Mucosa of descending colon (tissue), 3 donors: Measurements from ENCODE around the gene GON4L. TPM values are rescaled to one million over a fixed set of nuclear protein-coding genes. Genes with fewer than 3 reads are reported as not detected.
"Not testable (repeated sequence)": the region's sequence is repeated elsewhere in the genome, so short reads cannot be mapped to it uniquely, and the experiment has no call there.

Source experiments
- ATAC-seq: fragments of 200-7000 bp; cut with Tn5 transposase; one replicate; pipeline ENCODE4 v1.9.1; 2020; ENCODE audit warnings: mild to moderate bottlenecking, moderate library complexity
- DNase-seq, 3 donors: peaks; one replicate each; pipeline ENCODE4 v3.0.0-alpha.2; 2020
- H3K36me3 ChIP-seq: fragments of 200-600 bp; one replicate; pipeline ENCODE4 v1.8.0; 2021; ENCODE audit warnings: low read depth, mild to moderate bottlenecking
- H3K4me1 ChIP-seq: fragments of 200-600 bp; one replicate; pipeline ENCODE4 v1.8.0; 2021; ENCODE audit warnings: low read depth, mild to moderate bottlenecking
- H3K4me3 ChIP-seq: fragments of 200-600 bp; one replicate; pipeline ENCODE4 v1.8.0; 2021; ENCODE audit warnings: mild to moderate bottlenecking
- H3K9me3 ChIP-seq: fragments of 200-600 bp; one replicate; pipeline ENCODE4 v1.8.0; 2021; ENCODE audit warnings: mild to moderate bottlenecking
- CTCF ChIP-seq: fragments of 200-600 bp; IDR thresholded peaks from one replicate; pipeline ENCODE4 v1.8.0; 2022; ENCODE audit warnings: antibody characterized with exemption, mild to moderate bottlenecking
- intact Hi-C, 2 donors: fragments of 100-400 bp; cut with DNase I in 1 of 2; cut with micrococcal nuclease in 1 of 2; formaldehyde crosslinking; loops; one replicate each; pipeline versions ENCODE4 v1.11.0 to v1.11.1; 2022; cut with DNase I, micrococcal nuclease
- total RNA-seq, 3 donors: library from RNA; stranded (reverse); fragmentation: NEBNext Ultra II Directional in 2 of 3; extraction: Animal tissue kit (Norgen Biotek cat#: 25700) in 2 of 3; gene quantifications; one replicate each; pipeline versions ENCODE4 v1.2.1 to v1.2.4, GENCODE V29; 2021 to 2023
- donor health status: DM: no; HTN: no; CAD: no; lungs with moderate emphysema.
- donor health status: DM: no; HTN: no; CAD: no.
- donor health status: DM: no; HTN: yes; CAD: no.

Gene GON4L
- total RNA-seq, 3 donors from 2014 or later: 38.7 to 63.0 (median 54.3) TPM

- intact Hi-C loops: no loop called here
Observed at GRCh38 chr1:155709391-155709790, 147.6 kb downstream of the GON4L start.

DNA sequence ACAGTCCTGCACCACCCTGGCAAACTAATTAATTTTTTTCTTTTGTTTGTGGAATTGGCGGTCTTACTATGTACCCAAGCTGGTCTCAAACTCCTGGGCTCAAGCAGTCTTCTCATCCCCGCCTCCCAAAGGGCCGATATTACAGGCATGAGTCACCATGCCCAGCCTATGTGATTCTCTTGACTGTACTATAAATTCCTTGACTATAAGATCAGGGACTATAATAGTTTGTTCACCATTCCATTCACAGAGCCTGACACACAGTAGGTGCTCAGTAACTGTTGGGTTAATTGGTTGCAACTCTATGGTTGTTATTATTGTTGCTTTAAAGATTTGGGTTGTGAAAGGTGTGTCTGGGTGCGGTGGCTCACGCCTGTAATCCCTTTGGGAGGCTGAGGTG lies 150.9 kb downstream of the GON4L start:
- DNase-seq (no peak), ATAC-seq (peak; percentile 83)
- Histone ChIP-seq H3K4me1 (peaks cover 3% of the 10 kb centered on the region), H3K9me3 (no peaks in the 10 kb centered on the region), H3K36me3 (no peaks in the 10 kb centered on the region), H3K4me3 (no peak overlapping the region)
- intact Hi-C loops: no loop called here
- TF ChIP-seq CTCF: no peak

More at GRCh38 chr1:155709391-155709790, 147.6 kb downstream of the GON4L start:
- DNase-seq (no peak), ATAC-seq (no peak)
- H3K9me3 ChIP-seq: no peaks in the 10 kb centered on the region
- no peaks in the 10 kb centered on the region for H3K36me3 ChIP-seq
- TF ChIP-seq CTCF: no peak
- H3K4me3 ChIP-seq: no peak overlapping the region
- peaks cover 3% of the 10 kb centered on the region for H3K4me1 ChIP-seq

DNA sequence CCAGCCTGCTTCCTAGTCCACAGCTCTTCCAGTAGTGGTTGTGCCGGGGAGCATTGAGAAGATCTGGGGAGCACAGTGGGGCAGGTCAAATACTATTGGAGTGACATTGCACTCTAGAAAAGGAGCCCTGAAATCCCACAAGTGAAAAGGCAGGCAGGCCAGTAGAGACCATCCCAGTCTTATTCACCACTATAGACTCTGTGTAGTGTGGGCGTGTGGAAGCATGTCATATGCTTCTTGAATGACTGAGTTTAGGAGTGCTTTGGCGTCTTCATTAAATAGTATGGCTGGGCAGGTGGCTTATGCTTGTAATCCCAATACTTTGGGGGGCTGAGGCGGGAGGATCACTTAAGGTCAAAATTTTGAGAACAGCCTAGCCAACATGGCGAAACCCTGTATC lies 152.6 kb downstream of the GON4L start:
- H3K36me3 ChIP-seq, intact Hi-C loops, H3K9me3 ChIP-seq, DNase-seq, ATAC-seq, H3K4me1 ChIP-seq, H3K4me3 ChIP-seq: not testable (repeated sequence)

GRCh38 chr1:155703216-155703615 lies 153.8 kb downstream of the GON4L start:
- TF ChIP-seq CTCF: no peak
- H3K4me3 ChIP-seq: no peak overlapping the region
- intact Hi-C loops: no loop called here
- H3K9me3 ChIP-seq: no peaks in the 10 kb centered on the region
- DNase-seq (no peak), ATAC-seq (no peak)
- peaks cover 3% of the 10 kb centered on the region for H3K4me1 ChIP-seq
- H3K36me3 ChIP-seq: no peaks in the 10 kb centered on the region

- H3K36me3 ChIP-seq, H3K4me3 ChIP-seq, intact Hi-C loops, H3K4me1 ChIP-seq, H3K9me3 ChIP-seq, ATAC-seq, DNase-seq: not testable (repeated sequence)
Observed at GRCh38 chr1:155701675-155702074, 155.3 kb downstream of the GON4L start.

Other genes with a start within 250 kb of the GON4L start
- 10 to 100 TPM; 21.2 to 24.1 (median 23.1) TPM for gene MSTO1, start 247.0 kb downstream of the GON4L start, total RNA-seq
- gene YY1AP1, start 168.4 kb downstream of the GON4L start, total RNA-seq: 100 to 1,000 TPM in 1 of 3 donors, 10 to 100 TPM in 2; 55.8 to 114 (median 56.7) TPM
- gene DAP3, start 168.1 kb downstream of the GON4L start, total RNA-seq: 10 to 100 TPM; 75.8 to 91.4 (median 87.1) TPM
- gene SYT11, start 2.4 kb upstream of the GON4L start, total RNA-seq: 10 to 100 TPM in 1 of 3 donors, 1 to 10 TPM in 2; 1.6 to 18.4 (median 3.2) TPM
- 10 to 100 TPM; 21.8 to 29.7 (median 23.5) TPM for gene RIT1, start 54.1 kb upstream of the GON4L start, total RNA-seq
- 10 to 100 TPM; 52.9 to 59.5 (median 58.6) TPM for gene KHDC4, start 77.2 kb upstream of the GON4L start, total RNA-seq
- gene RXFP4, start 84.4 kb upstream of the GON4L start, total RNA-seq: 1 to 10 TPM; 1.2 to 4.2 (median 3.3) TPM
- gene ARHGEF2, start 121.3 kb upstream of the GON4L start, total RNA-seq: 100 to 1,000 TPM in 1 of 3 donors, 10 to 100 TPM in 2; 79.7 to 132 (median 90.5) TPM
- gene SSR2, start 163.7 kb upstream of the GON4L start, total RNA-seq: 100 to 1,000 TPM; 144 to 203 (median 164) TPM
- gene UBQLN4, start 196.6 kb upstream of the GON4L start, total RNA-seq: 10 to 100 TPM; 23.7 to 36.9 (median 23.9) TPM
- gene LAMTOR2, start 197.6 kb upstream of the GON4L start, total RNA-seq: 10 to 100 TPM; 49.8 to 73.4 (median 60.7) TPM
- 100 to 1,000 TPM in 2 of 3 donors, 10 to 100 TPM in 1; 85.1 to 242 (median 158) TPM for gene RAB25, start 203.9 kb upstream of the GON4L start, total RNA-seq
- 1 to 10 TPM in 1 of 3 donors, under 1 TPM in 2; 0.32 to 2.5 (median 0.66) TPM for gene MEX3A, start 225.3 kb upstream of the GON4L start, total RNA-seq